Activated CD8-positive, alpha-beta memory T cell treated with anti-CD3 and anti-CD28 coated beads, Interleukin-2, amount 50 U/mL, for 24 hours (primary cell): ENCODE results near the gene TDRD10.

Experiments
- DNase-seq: peaks from one replicate; pipeline ENCODE4 v3.0.0-alpha.2; 2020; ENCODE audit errors: extremely low read depth

Gene TDRD10

GRCh38 chr1:154553056-154554030 is 51.3 kb downstream of the TDRD10 start:
- DNase-seq = no peak

- no peak for DNase-seq
Measured at GRCh38 chr1:154556422-154556821, 54.4 kb downstream of the TDRD10 start.

- DNase-seq = no peak
Measured at GRCh38 chr1:154557248-154557938, 55.4 kb downstream of the TDRD10 start.

- no peak for DNase-seq
Measured at GRCh38 chr1:154557939-154558719, 56.1 kb downstream of the TDRD10 start, which contains the start of gene UBE2Q1. UBE2Q1 (minus strand) TSS chr1:154558662; CDS start chr1:154558553, 109 bp downstream.

- peak; percentile 99 for DNase-seq
Measured at GRCh38 chr1:154558720-154559465, 56.9 kb downstream of the TDRD10 start.

GRCh38 chr1:154559466-154560044 is 57.5 kb downstream of the TDRD10 start:
- peak; percentile 60 for DNase-seq

GRCh38 chr1:154565876-154566275 is 63.9 kb downstream of the TDRD10 start:
- DNase-seq = no peak

GRCh38 chr1:154567386-154568156 is 65.6 kb downstream of the TDRD10 start, which contains the start of gene CHRNB2:
CHRNB2 (plus strand) TSS chr1:154567778; CDS start chr1:154568045, 267 bp downstream.
- peak; percentile 32 for DNase-seq

- DNase-seq = no peak
Measured at GRCh38 chr1:154568157-154568815, 66.3 kb downstream of the TDRD10 start.

- no peak for DNase-seq
Measured at GRCh38 chr1:154571244-154571963, 69.4 kb downstream of the TDRD10 start.

GRCh38 chr1:154571964-154572288 is 69.9 kb downstream of the TDRD10 start:
- DNase-seq = no peak

GRCh38 chr1:154572468-154573167 is 70.6 kb downstream of the TDRD10 start:
- no peak for DNase-seq

- no peak for DNase-seq
Measured at GRCh38 chr1:154573168-154573510, 71.1 kb downstream of the TDRD10 start.

- DNase-seq = no peak
Measured at GRCh38 chr1:154574716-154575115, 72.7 kb downstream of the TDRD10 start.

GRCh38 chr1:154575147-154575927 is 73.3 kb downstream of the TDRD10 start:
- no peak for DNase-seq

- no peak for DNase-seq
Measured at GRCh38 chr1:154575951-154576566, 74.0 kb downstream of the TDRD10 start.
